Right kidney (tissue), 1 donor: Measurements from ENCODE around the gene GOPC.
"Not testable (repeated sequence)": the region's sequence is repeated elsewhere in the genome, so short reads cannot be mapped to it uniquely, and the experiment has no call there.

Experiments
- DNase-seq: peaks from one replicate; pipeline ENCODE4 v3.0.0-alpha.2; 2016

The GOPC gene

GRCh38 chr6:117517995-117518394 lies 84.3 kb downstream of the GOPC start:
- not testable (repeated sequence) for DNase-seq

- no peak for DNase-seq
Measured at GRCh38 chr6:117515326-117515725, 87.0 kb downstream of the GOPC start.

GRCh38 chr6:117514655-117515054 lies 87.7 kb downstream of the GOPC start:
- no peak for DNase-seq

GRCh38 chr6:117513778-117514365 lies 88.4 kb downstream of the GOPC start:
- DNase-seq: no peak

GRCh38 chr6:117512987-117513573 lies 89.2 kb downstream of the GOPC start:
- no peak for DNase-seq

- no peak for DNase-seq
Measured at GRCh38 chr6:117512056-117512828, 90.1 kb downstream of the GOPC start.
